ENCODE measurements around the gene ANKRD44.

Gene ANKRD44

DNA sequence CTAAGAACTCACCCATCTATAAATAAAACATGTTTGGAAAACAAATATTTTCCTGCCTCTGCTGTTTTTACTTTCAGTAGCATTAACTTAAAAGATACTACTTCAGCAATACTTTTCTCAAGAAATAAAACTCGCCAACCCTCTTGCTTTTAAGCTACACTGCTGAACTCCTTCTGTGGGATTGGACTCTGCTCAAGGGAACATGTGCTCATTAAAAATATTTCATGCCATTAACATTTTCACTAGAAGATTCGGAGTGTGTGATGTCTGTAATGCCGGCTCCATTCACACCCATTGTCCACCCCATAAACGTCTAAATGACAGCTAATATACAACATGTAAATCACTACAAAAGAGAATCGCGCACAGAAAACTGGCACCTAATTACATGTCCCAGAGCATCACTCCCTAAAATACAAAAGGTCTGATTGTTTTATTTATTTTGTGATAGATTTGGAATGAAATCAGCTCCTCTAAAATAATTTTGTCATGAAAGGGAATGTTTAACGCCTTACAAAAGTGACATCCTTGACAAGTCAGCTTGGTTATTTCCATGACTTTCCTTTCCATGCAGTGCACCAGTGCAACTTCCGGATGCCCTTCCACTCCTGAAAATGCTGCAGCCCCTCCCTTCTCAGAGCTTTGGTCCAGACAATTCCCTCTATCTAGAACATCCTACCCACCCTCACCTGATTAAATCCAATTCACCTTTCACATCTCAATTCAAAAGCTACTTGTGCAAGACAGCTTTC is 73.1 kb downstream of the ANKRD44 start:
- DNase-seq (ENCODE audit: low read depth): no peak

DNA sequence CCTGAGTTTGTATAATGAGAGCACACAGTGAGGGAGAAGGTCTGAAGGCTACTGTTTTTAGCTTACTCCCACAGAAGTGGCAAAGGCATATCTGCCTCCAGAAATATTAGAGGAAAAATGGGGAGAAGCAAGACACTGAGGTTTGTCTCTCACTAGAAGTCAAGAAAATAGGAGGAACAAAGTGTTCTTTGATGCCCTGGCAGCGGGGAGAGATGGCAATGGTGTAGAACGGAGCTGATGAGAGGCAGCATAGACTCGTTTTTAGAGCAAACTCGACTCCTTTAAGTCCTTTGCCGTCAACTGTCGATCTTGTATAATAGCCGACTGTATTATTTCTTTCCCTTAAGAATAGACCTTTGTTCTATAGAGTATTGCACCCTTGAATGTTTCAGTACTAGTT is 73.8 kb downstream of the ANKRD44 start:
- DNase-seq (ENCODE audit: low read depth): no peak

DNA sequence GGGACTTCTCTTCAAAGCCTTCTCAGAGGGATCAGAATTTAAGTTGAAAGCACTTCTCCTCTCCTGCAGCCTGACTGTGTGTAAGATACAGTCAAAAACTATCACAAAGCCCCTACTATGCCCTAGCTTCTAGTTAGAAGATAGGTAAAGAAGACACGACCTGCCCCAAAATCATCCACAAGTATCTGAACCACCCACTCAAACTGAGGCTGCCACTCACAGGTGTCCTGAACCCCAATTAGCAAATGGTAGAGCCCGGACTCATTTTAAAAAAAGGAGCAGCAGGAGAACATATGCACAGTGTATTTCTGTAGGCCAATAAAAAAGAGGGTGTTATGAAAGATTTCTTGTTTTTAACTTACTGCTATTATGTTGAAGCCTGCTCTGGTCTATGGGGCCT is 74.4 kb downstream of the ANKRD44 start:
- no peak for DNase-seq (ENCODE audit: low read depth)

DNA sequence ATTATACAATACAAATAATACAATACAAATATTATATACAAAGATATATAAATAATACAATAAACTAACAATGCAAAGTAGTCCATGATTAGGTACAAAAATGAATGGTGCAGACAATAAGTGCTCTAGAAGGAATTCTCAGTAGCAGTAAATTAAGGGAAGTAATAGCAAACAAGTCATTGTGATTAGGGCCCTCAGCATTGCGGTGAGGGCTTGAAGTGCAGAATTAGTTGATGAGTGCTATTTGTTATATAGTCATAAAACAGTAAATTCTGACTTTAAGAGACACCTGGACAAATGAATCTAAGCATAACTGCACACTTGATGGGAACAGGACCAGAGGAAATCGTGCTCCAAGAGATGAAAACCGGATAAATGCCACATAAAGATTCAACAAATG is 74.9 kb downstream of the ANKRD44 start:
- DNase-seq (ENCODE audit: low read depth): no peak

DNA sequence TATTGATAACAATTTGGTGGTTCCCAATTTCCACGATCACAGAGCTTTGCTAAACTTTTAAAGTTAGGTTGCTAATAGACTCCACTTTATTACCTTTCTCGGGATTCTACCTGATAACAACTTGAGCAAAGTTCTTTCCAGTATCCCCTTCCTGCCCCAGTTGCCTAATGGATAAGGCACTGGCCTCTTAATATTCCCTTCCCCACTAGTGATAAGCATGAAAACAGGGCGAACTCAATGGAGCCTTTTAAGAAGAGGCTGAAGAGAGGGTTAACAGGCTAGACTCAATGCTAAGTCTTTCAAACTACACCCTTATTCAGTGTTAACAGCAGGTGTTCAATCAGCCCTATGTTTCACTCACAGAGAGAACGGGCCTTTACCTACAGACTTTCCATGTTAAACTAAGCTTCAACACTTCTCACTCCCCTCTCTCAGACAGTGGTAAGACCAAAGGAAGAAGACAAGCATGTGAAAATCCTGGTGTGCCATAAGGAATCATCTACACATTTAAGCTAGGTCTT is 75.8 kb downstream of the ANKRD44 start:
- DNase-seq (ENCODE audit: low read depth): no peak

- DNase-seq (ENCODE audit: low read depth): no peak
Observed at GRCh38 chr2:197233473-197233872, 77.1 kb downstream of the ANKRD44 start.

GRCh38 chr2:197232010-197232409 is 78.6 kb downstream of the ANKRD44 start:
- DNase-seq (ENCODE audit: low read depth): no peak

DNA sequence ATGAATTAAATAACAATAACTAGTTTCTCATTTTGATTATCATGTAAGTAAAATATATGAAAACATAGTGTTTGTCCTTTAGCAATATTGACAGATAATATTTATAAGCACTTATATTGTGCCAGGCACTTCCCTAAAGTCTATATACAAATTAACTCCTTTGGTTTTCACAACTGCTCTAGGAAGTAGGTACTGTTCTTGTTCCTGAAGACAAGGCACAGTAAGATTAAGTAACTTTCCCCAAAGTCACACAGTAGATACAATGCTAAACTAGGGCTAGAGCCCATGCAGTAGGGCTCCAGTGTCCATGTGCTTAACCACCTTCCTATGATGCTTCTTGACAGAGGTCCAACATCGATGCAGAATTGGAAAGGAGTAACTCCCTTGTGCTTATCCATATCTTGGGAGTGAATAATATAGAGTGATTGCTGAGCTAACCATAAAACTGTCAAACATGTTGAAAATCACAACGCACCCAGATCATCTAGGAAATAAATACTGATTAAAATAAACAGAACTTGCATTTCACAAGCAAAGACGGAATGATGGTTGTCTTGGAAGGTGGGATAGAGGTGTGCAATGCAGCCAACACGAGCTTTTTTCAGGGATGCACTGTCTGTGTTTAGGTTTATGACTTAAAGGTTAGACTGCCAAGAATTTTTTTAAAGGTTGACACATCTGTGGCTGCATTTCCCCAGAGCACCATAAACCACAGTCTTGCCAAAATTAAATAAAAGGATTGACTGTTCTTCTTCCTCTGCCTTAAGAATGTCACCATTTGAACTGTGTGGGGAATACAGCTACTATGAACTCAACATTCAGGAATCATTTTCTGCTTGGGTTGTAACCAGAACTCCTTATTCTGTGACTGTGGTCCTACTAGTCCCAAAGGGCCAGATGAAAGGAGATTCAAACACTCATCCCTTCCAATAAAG is 80.8 kb downstream of the ANKRD44 start:
- DNase-seq (ENCODE audit: low read depth): no peak

- DNase-seq (ENCODE audit: low read depth): no peak
Observed at GRCh38 chr2:197223451-197223850, 87.1 kb downstream of the ANKRD44 start.

DNA sequence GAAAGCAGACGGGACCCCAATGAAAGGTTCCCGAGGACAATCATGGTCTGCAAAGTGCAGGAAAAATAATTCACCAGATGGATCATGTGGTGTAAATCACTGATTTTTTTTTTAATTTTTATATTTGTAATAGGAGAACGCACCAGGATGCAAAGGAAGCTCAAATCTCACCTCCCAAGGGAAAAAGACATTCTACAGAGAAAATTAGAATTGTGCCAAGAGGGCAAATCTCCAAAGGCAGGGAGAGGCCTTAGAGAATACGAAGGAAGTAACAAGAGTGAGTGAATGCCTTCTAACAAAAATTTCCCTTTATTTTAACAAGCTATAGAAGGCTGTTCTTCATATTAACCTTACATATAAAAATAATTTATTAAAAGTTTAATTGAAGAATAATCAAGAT is 90.9 kb downstream of the ANKRD44 start:
- no peak for DNase-seq (ENCODE audit: low read depth)

DNA sequence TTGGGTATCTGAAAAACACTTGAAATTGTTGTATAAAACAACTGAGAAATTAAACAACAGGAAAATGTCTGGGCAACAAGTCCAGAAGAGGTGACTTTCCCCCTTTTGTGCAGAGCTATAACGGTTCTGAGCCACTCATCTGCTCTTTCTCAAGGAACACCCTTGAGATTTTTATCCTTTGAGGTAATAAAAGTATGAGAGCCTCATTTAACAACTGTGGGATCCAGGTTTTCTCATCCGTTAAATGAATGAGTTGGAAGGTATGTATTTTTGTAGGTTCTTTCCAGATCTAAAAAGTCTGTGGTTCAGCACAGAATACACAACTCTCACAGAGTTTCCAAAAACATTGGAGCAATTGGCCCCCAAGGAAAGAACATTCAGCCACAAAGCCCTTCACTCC is 93.0 kb downstream of the ANKRD44 start:
- DNase-seq (ENCODE audit: low read depth): no peak

DNA sequence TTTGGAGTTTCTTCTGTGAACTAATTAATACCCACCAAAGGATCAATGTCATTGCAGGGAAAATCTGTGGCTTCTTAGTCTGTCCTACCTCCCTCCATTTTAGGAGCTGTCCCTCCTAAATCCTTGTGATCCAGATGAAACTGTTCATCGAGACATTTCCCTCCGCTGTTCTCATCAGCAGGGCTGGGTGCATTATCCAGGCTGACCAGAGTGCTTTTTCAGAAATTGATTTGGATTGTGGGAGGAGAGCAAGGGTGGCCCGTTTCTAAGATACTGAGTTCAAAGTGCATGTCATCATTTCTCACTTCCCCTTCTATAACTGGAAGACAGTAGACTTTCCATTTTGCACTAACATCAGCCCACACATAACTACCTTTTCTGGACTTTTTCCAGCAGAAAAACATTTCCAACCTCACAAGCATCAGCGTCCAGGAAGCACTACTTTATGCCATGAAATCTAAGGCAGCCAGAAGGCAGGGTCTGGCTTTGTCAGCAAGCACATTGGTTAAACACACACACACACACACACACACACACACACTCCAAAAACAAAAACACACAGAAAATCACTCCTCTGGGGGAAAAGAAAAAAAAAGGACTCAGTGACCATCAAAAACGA is 94.1 kb downstream of the ANKRD44 start:
- DNase-seq (ENCODE audit: low read depth): no peak

DNA sequence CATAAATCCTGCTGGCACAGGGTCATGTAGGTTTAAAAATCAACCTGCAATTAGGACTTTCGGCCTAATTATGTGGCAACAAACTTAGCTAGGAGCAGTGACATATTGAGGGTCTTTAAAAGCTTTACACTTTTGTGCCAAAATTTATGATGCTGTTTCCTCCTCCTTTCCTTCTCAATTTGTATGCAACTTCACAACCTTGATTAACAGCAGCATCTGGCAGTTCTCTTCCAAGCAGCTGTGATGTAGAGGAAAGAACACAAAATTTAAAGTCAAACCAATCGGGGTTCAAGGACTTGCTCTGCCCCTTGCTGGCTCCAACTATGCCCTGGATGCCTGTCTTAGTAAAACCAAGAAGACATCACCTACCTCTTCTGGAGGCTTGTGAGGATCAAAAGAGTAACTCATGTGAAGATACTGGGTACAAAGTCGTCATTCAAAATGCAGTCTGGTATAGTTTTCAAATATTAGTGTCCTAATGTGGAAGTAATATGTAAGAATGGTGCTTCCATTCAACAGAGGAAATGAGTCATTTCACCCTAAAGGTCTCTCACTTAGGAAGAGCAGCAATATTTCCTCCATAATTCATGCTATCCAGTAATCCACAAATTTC is 94.7 kb downstream of the ANKRD44 start:
- DNase-seq (ENCODE audit: low read depth): no peak

GRCh38 chr2:197212344-197213262 is 98.0 kb downstream of the ANKRD44 start:
- DNase-seq (ENCODE audit: low read depth): no peak

GRCh38 chr2:197211881-197212342 is 98.7 kb downstream of the ANKRD44 start:
- DNase-seq (ENCODE audit: low read depth): no peak

DNA sequence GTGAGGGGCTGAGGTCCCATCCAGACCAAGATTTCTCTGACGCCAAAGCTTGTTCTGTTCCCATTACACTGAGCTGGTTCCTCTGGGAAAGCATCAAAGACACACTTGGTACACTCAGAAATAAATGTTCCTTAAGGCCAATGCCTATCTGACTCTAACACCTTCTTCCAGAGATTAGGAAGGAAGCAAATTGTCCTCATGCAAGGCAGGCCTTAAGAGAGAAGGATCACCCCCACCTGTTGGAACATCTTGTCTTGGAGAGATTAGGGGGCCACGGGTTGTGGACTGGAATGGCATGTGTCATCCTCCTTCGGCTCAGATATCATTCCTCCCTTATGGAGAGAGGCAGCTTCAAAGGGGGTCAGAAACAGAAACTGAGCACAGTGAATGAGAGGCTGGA is 100.2 kb downstream of the ANKRD44 start:
- DNase-seq (ENCODE audit: low read depth): no peak

DNA sequence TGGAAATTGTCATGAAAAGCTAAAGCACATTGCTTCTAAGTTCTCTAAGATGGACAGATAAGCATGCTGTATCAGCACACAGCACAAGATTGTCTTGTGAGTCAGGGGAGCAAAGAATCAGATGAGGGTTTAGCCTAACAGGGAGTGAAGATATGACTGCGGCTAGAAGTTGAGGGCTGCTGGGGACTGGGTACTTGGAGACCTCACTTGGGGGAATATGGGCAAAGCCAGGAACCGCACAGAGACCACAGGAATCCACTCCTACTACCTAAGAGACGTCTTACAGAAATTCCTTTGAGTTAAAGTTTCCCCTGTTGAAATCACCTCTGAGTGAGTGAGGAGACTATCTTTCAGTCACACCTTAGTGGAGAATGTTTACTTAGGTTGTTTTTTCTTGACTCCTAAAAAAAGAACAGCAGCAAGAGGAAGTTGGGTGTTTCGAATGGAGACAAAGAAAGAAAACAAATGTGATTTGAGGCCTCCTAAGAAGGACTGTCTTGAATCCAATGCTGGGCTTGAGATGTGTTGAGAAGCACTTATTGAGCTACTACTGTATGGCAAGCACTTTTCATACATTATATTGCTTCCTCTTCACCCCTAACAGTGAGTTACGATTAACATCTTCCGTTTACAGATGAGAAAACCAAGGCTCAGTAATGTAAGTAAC is 100.7 kb downstream of the ANKRD44 start:
- DNase-seq (ENCODE audit: low read depth): no peak

- no peak for DNase-seq (ENCODE audit: low read depth)
Observed at GRCh38 chr2:197209246-197209645, 101.3 kb downstream of the ANKRD44 start.

DNA sequence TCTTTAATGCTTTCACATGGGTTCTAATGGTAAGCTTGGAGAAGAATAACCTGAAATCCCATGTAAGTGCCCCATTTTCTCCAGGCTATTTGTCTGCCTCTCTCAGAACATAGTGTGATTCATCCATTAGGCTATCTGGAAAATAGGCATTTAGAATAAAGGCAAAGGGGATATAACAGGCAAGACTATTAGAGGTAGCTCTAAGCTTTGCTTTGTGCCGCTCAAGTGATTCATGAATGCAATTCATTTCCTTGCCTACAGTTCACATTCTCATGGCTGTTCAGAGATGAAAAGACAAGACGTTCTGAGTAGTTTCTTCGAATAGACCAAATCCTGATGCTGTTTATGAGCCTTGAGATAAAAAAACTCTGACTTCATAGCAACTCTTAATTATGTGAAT is 101.7 kb downstream of the ANKRD44 start:
- DNase-seq (ENCODE audit: low read depth): no peak

- no peak for DNase-seq (ENCODE audit: low read depth)
Observed at GRCh38 chr2:197208024-197208423, 102.6 kb downstream of the ANKRD44 start.
